ENCODE results near the gene MSI2.

GRCh38 chr17:57288773-57289121 is 32.4 kb downstream of the MSI2 start:
- TF ChIP-seq CTCF (IDR thresholded peaks at IDR 0.05; ENCODE audit: insufficient read depth, low read length, poor library complexity, severe bottlenecking) = no peak
- TF ChIP-seq EZH2phosphoT487 (conservative IDR thresholded peaks at IDR 0.05; ENCODE audit: low read length) = no peak

Data from SU-DHL-6 (cell line).